IMR-90 (cell line): ENCODE data around the gene PGM2. TPM values are rescaled to one million over a fixed set of nuclear protein-coding genes. Genes with fewer than 3 reads are reported as not detected.

Experiments
- ATAC-seq: fragments of 200-7000 bp; cut with Tn5 transposase; 2 replicates; pipeline ENCODE4 v1.9.1; 2020; ENCODE audit warnings: low read depth, mild to moderate bottlenecking, moderate library complexity
- BruUV-seq: library from RNA; stranded (reverse); fragments of 400-500 nt; replicated peaks from 2 replicates; lab custom pipeline; 2021; lab: Mats Ljungman, UMichigan
- CTCF ChIA-PET: fragments of 300-600 bp; formaldehyde crosslinking; extraction: SDS; loops from one replicate; lab custom pipeline; 2021; ENCODE audit warnings: antibody characterized with exemption; lab: Yijun Ruan, JAX
- POLR2A ChIA-PET: fragments of 300-600 bp; sonication (Branson Sonifier 250); formaldehyde crosslinking; loops from one replicate; lab custom pipeline; 2022; ENCODE audit warnings: antibody characterized with exemption; ENCODE audit not compliant: unreplicated experiment; lab: Charles Lee
- DNase-seq: peaks from one replicate; pipeline ENCODE4 v3.0.0; 2013
- H2AFZ ChIP-seq: replicated peaks from 2 replicates; pipeline ENCODE3; 2013; ENCODE audit warnings: low read length, mild to moderate bottlenecking; ENCODE audit not compliant: poor library complexity
- H2AK5ac ChIP-seq: 2 replicates; pipeline ENCODE4 v1.6.1; 2013; ENCODE audit warnings: low read depth, low read length, inconsistent platforms
- H2AK9ac ChIP-seq: replicated peaks from 2 replicates; pipeline ENCODE3; 2013; ENCODE audit warnings: mild to moderate bottlenecking, low read depth, low read length, moderate library complexity; ENCODE audit not compliant: poor library complexity
- H2BK120ac ChIP-seq: 2 replicates; pipeline ENCODE4 v1.6.1; 2013; ENCODE audit warnings: low read depth, low read length, inconsistent platforms
- H2BK15ac ChIP-seq: 3 replicates; pipeline ENCODE4 v1.6.1; 2013; ENCODE audit warnings: low read depth, low read length, inconsistent platforms
- H2BK20ac ChIP-seq: 2 replicates; pipeline ENCODE4 v1.6.1; 2013; ENCODE audit warnings: low read depth, mild to moderate bottlenecking, inconsistent platforms, low read length, moderate library complexity
- H2BK5ac ChIP-seq: 2 replicates; pipeline ENCODE4 v1.6.1; 2013; ENCODE audit warnings: mild to moderate bottlenecking, low read depth, low read length, inconsistent platforms; ENCODE audit not compliant: poor library complexity, severe bottlenecking
- H3K14ac ChIP-seq: replicated peaks from 2 replicates; pipeline ENCODE4 v1.6.1; 2013; ENCODE audit warnings: low read depth, low read length, inconsistent platforms
- H3K18ac ChIP-seq: 2 replicates; pipeline ENCODE4 v1.6.1; 2013; ENCODE audit warnings: low read depth, low read length, control low read depth
- H3K23ac ChIP-seq: 2 replicates; pipeline ENCODE4 v1.6.1; 2013; ENCODE audit warnings: low read depth, low read length, inconsistent platforms
- H3K27ac ChIP-seq: 2 replicates; pipeline ENCODE4 v1.5.1; 2013; ENCODE audit warnings: mild to moderate bottlenecking, control low read depth, low read length; ENCODE audit not compliant: insufficient read depth
- H3K27me3 ChIP-seq: 2 replicates; pipeline ENCODE4 v1.6.1; 2013; ENCODE audit warnings: low read length; ENCODE audit not compliant: control insufficient read depth, insufficient read depth
- H3K36me3 ChIP-seq: 2 replicates; pipeline ENCODE4 v1.6.1; 2013; ENCODE audit warnings: low read length, mixed read lengths; ENCODE audit not compliant: control insufficient read depth, insufficient read depth
- H3K4ac ChIP-seq: 2 replicates; pipeline ENCODE4 v1.6.1; 2013; ENCODE audit warnings: low read depth, low read length, inconsistent platforms
- H3K4me1 ChIP-seq: 2 replicates; pipeline ENCODE4 v1.6.1; 2013; ENCODE audit warnings: low read length, mixed read lengths; ENCODE audit not compliant: control insufficient read depth, insufficient read depth
- H3K4me2 ChIP-seq: 2 replicates; pipeline ENCODE4 v1.6.1; 2013; ENCODE audit warnings: low read depth, mild to moderate bottlenecking, control low read depth, low read length, moderate library complexity
- H3K4me3 ChIP-seq: 2 replicates; pipeline ENCODE4 v1.5.1; 2013; ENCODE audit warnings: low read depth, mild to moderate bottlenecking, control low read depth, low read length, moderate library complexity; ENCODE audit not compliant: insufficient read depth
- H3K56ac ChIP-seq: 2 replicates; pipeline ENCODE4 v1.6.1; 2013; ENCODE audit warnings: low read length, inconsistent platforms; ENCODE audit not compliant: insufficient read depth; ENCODE audit errors: extremely low read depth
- H3K79me1 ChIP-seq, 2 experiments: 2 replicates each; pipeline ENCODE4 v1.6.1; 2013; ENCODE audit warnings: low read length in 2 of 2, inconsistent platforms in 1 of 2, low read depth in 1 of 2
- H3K9ac ChIP-seq: 2 replicates; pipeline ENCODE4 v1.6.1; 2013; ENCODE audit warnings: low read depth, low read length, control low read depth
- H3K9me1 ChIP-seq: 2 replicates; pipeline ENCODE4 v1.6.1; 2013; ENCODE audit warnings: low read length, inconsistent platforms; ENCODE audit not compliant: insufficient read depth
- H3K9me3 ChIP-seq: 2 replicates; pipeline ENCODE4 v1.6.1; 2013; ENCODE audit warnings: low read length; ENCODE audit not compliant: control insufficient read depth, insufficient read depth
- H4K20me1 ChIP-seq: 2 replicates; pipeline ENCODE4 v1.6.1; 2013; ENCODE audit warnings: low read length, inconsistent platforms; ENCODE audit not compliant: insufficient read depth
- H4K5ac ChIP-seq: 2 replicates; pipeline ENCODE4 v1.6.1; 2013; ENCODE audit warnings: mild to moderate bottlenecking, low read depth, low read length, control low read depth
- H4K8ac ChIP-seq, 2 experiments: 2 replicates each; pipeline ENCODE4 v1.6.1; 2013; ENCODE audit warnings: low read depth in 2 of 2, low read length in 2 of 2, control low read depth in 1 of 2, inconsistent platforms in 1 of 2
- H4K91ac ChIP-seq: 2 replicates; pipeline ENCODE4 v1.6.1; 2013; ENCODE audit warnings: low read depth, low read length, inconsistent platforms; ENCODE audit not compliant: insufficient read depth
- BHLHE40 ChIP-seq: fragments of 150-350 bp; IDR thresholded peaks from 2 replicates; pipeline ENCODE4 v1.6.1; 2016; ENCODE audit warnings: mild to moderate bottlenecking, low read depth, low read length
- CEBPB ChIP-seq: IDR thresholded peaks from 2 replicates; pipeline ENCODE4 v1.6.1; 2012; ENCODE audit warnings: low read depth, low read length, improper control_type of control experiment
- CTCF ChIP-seq: conservative IDR thresholded peaks from 2 replicates; pipeline ENCODE4 v1.5.1; 2012; ENCODE audit warnings: mild to moderate bottlenecking, low read depth, low read length, improper control_type of control experiment
- ELK1 ChIP-seq: fragments of 150-350 bp; IDR thresholded peaks from 2 replicates; pipeline ENCODE4 v1.6.1; 2016; ENCODE audit warnings: low read depth, mild to moderate bottlenecking, low read length, moderate library complexity, borderline replicate concordance
- FOS ChIP-seq: fragments of 150-350 bp; IDR thresholded peaks from 2 replicates; pipeline ENCODE4 v1.6.1; 2016; ENCODE audit warnings: low read depth, low read length
- MXI1 ChIP-seq: IDR thresholded peaks from 2 replicates; pipeline ENCODE4 v1.6.1; 2012; ENCODE audit warnings: low read depth, mild to moderate bottlenecking, low read length, moderate library complexity, borderline replicate concordance
- NFE2L2 ChIP-seq: fragments of 150-350 bp; IDR thresholded peaks from 2 replicates; pipeline ENCODE4 v1.6.1; 2016; ENCODE audit warnings: low read depth, mild to moderate bottlenecking, low read length
- RAD21 ChIP-seq: IDR thresholded peaks from 2 replicates; pipeline ENCODE4 v1.6.1; 2012; ENCODE audit warnings: low read length, improper control_type of control experiment
- RCOR1 ChIP-seq: IDR thresholded peaks from 2 replicates; pipeline ENCODE4 v1.6.1; 2012; ENCODE audit warnings: mild to moderate bottlenecking, low read length, improper control_type of control experiment; ENCODE audit not compliant: insufficient replicate concordance
- USF2 ChIP-seq: fragments of 150-350 bp; IDR thresholded peaks from 2 replicates; pipeline ENCODE4 v1.6.1; 2017; ENCODE audit warnings: mild to moderate bottlenecking, antibody characterized with exemption, low read length, low read depth
- WGBS, 2 experiments: methylation state at CpG; one replicate each; pipeline versions ENCODE4 v1.1.5 to v1.1.7; 2013; ENCODE audit warnings: missing lambda C conversion rate in 2 of 2; ENCODE audit not compliant: insufficient read length in 1 of 2; ENCODE audit errors: extremely low coverage in 2 of 2; 5-methylcytosine and 5-hydroxymethylcytosine counted together
- dilution Hi-C: fragments of 300-500 bp; cut with HindIII; formaldehyde crosslinking; loops from one replicate; pipeline ENCODE4 v1.14.3; 2018; ENCODE audit warnings: low sequenced_read_pairs; ENCODE audit not compliant: unreplicated experiment
- in situ Hi-C: fragments of 300-500 bp; cut with MboI; formaldehyde crosslinking; loops from 3 replicates; pipeline ENCODE4 v1.14.3; 2019; ENCODE audit warnings: low sequenced_read_pairs, inconsistent platforms, mixed read lengths
- intact Hi-C: fragments of 100-400 bp; cut with micrococcal nuclease; formaldehyde crosslinking; loops from 2 replicates; pipeline ENCODE4 v1.10.0; 2022
- polyA plus RNA-seq, 3 experiments: library from polyadenylated mRNA; depleted of rRNA; stranded (reverse); fragments of >200 nt; gene quantifications; 2 replicates each; pipeline ENCODE4 v1.2.3, GENCODE V29; 2012; ENCODE audit warnings: low replicate concordance in 1 of 3
- total RNA-seq: library from RNA; depleted of rRNA; stranded (reverse); fragments of >200 nt; gene quantifications from 2 replicates; pipeline ENCODE4 v1.2.3, GENCODE V29; 2012

PGM2 gene
- total and polyA plus RNA-seq, 2 of the 4 experiments (the other 2 are of a cell fraction) = 18.7 to 26.2 TPM

GRCh38 chr4:37835031-37835430 lies 8.5 kb downstream of the PGM2 start:
- ChIA-PET CTCF (no interaction called here), POLR2A (no interaction called here)
- ATAC-seq (no peak), DNase-seq (no peak)
- in situ Hi-C loops (no loop called here), intact Hi-C loops (no loop called here), dilution Hi-C loops (no loop called here)
- Histone ChIP-seq H3K56ac (no peak overlapping the region), H3K9me1 (0 out of 2 replicates have a peak, but pooled peaks cover 4% of the 10 kb centered on the region), H3K36me3 (peaks cover 13% of the 10 kb centered on the region), H3K18ac (no peak overlapping the region), H3K27me3 (no peaks in the 10 kb centered on the region), H4K20me1 (no peaks in the 10 kb centered on the region), H3K27ac (no peak overlapping the region), H3K23ac (no peak overlapping the region), H3K4me1 (peaks cover 3% of the 10 kb centered on the region; the same call in 1 of the 2 replicates), H3K14ac (no peak overlapping the region), H2BK120ac (no peak overlapping the region), H2BK15ac (no peak overlapping the region), H4K5ac (no peak overlapping the region), H4K91ac (no peak overlapping the region), H2BK5ac (no peak overlapping the region), H3K4me2 (no peak overlapping the region), H3K4me3 (no peak overlapping the region), H2AK9ac (no peak overlapping the region), H2BK20ac (no peak overlapping the region), H2AFZ (no peak overlapping the region), H3K9me3 (no peaks in the 10 kb centered on the region), H3K4ac (no peak overlapping the region), H3K9ac (no peak overlapping the region), H3K79me1 (peaks cover 2 to 4% of the 10 kb centered on the region in 2 experiments; a peak in 2 of 4 replicates), H2AK5ac (no peak overlapping the region), H4K8ac (no peak overlapping the region)
- no CpG with 5 or more reads among the region's 5 CpGs for WGBS, 2 experiments
- BruUV-seq = no TSS peak
- TF ChIP-seq CEBPB (no peak), FOS (no peak), ELK1 (no peak), NFE2L2 (no peak), RCOR1 (no peak), CTCF (no peak), USF2 (no peak), BHLHE40 (no peak), RAD21 (no peak), MXI1 (no peak)
